Fibroblast of mammary gland (primary cell): Measurements from ENCODE around the gene MED29.

Source experiments
- DNase-seq: peaks from one replicate; pipeline ENCODE4 v3.0.0-alpha.2; 2010; ENCODE audit warnings: low read depth
- H3K4me3 ChIP-seq: 2 replicates; pipeline ENCODE4 v1.5.1; 2011; ENCODE audit warnings: low read depth, mild to moderate bottlenecking, low read length, moderate library complexity; ENCODE audit not compliant: control insufficient read depth
- CTCF ChIP-seq: conservative IDR thresholded peaks from 2 replicates; pipeline ENCODE4 v1.5.1; 2011; ENCODE audit warnings: low read depth, low read length, inconsistent platforms; ENCODE audit not compliant: control insufficient read depth, insufficient read depth

The MED29 gene

DNA sequence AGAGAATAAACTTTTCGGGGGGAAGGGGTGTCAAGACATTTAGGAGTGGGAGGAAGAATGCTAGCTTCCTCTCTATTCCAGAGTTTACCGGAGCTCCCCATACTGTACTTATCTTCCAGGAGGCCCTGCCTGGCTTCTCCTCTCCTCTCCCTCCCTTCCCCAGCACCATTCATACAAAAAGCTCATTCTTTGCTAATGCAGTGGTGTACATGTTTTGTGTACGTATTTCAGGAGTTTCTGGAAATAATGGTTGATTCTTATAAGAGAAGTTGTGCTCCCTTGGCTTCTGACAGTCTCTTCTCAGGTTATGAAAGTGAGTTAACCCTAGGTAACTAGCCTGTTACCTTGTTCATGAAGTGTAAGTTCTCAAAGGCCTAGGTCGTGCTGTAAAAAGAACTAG is 41.9 kb upstream of the MED29 start:
- no peak for DNase-seq
- TF ChIP-seq CTCF, result no peak
- H3K4me3 ChIP-seq, result no peak overlapping the region

GRCh38 chr19:39350156-39350555 is 41.0 kb upstream of the MED29 start:
- H3K4me3 ChIP-seq, result no peak overlapping the region
- DNase-seq, result no peak
- no peak for TF ChIP-seq CTCF

GRCh38 chr19:39351537-39352064 is 39.6 kb upstream of the MED29 start:
- no peak overlapping the region for H3K4me3 ChIP-seq
- TF ChIP-seq CTCF, result peak; percentile 25
- peak; percentile 73 for DNase-seq

DNA sequence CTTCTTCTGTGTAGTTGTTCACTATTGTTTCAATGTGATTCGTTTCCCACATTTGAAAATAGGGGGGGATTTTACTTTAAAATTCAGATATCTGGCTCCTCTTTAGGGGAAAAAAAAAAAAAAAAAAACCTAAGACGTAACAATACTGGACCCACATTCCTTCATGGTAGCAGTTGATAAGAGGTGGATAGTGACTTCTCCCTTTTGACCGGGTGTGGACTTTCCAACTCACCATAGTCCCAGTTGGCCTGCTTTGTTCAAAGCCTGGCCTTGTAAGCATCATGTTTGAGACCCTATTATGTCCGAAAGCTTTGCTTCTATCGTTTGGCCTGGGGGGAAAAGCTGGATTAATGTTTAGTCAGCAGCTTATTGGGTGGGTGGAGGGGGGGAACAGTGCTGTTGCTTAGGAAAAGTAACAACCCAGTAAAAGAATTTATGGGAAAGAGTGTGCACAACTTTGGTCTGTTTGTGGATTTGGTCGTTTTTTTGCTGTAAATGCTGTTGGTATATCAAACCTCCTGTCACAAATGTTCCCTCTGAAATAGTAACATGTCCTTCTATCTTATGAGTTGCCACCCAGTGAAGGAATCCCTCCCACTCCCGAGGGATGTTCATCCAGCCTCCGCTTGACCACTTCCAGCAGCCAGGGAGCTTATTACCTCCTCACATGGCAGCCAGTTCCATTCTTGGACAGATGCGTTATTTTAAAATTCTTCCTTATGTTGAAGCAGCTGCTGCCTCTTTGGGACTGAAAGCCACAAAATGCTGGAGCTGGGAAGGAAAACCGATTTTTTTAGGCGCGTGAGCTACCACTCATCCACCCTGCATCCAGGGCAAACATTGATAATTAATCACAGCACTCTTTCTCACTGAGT is 38.6 kb upstream of the MED29 start:
- DNase-seq, result peak; percentile 68
- TF ChIP-seq CTCF, result no peak
- H3K4me3 ChIP-seq, result no peak overlapping the region

GRCh38 chr19:39355253-39355652 is 35.9 kb upstream of the MED29 start:
- TF ChIP-seq CTCF, result no peak
- DNase-seq, result no peak
- H3K4me3 ChIP-seq, result no peak overlapping the region

DNA sequence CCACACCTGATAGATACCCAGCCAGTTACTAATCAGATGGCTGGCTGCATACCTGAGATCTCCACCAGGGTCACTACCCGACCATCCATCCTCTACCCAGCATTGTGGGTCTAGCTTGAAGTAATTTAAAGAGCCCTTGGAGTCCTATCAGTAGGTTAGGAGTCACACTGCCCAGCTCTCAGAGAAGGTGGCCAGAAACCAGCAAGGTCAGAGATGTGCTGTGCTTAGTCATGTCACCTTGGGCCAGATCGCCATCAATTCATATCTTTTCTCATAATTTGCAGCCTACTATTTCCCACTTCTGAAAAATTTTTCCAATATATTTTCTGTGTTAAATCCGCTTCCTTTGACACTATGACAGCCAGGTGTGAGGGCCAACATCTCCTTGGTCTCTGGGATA is 35.1 kb upstream of the MED29 start:
- H3K4me3 ChIP-seq, result no peak overlapping the region

More for the DNA sequence above, 35.1 kb upstream of the MED29 start:
- no peak for TF ChIP-seq CTCF
- DNase-seq, result no peak
